HG03060 (cell line): ENCODE measurements around the gene TUBGCP2.
"Not testable (repeated sequence)": the region's sequence is repeated elsewhere in the genome, so short reads cannot be mapped to it uniquely, and the experiment has no call there.

Experiments used
- ATAC-seq: cut with Tn5 transposase; IDR thresholded peaks from one replicate; pipeline ENCODE4 v1.9.1; 2021; ENCODE audit warnings: low read depth, moderate number of reproducible peaks; ENCODE audit not compliant: unreplicated experiment

TUBGCP2 gene

DNA sequence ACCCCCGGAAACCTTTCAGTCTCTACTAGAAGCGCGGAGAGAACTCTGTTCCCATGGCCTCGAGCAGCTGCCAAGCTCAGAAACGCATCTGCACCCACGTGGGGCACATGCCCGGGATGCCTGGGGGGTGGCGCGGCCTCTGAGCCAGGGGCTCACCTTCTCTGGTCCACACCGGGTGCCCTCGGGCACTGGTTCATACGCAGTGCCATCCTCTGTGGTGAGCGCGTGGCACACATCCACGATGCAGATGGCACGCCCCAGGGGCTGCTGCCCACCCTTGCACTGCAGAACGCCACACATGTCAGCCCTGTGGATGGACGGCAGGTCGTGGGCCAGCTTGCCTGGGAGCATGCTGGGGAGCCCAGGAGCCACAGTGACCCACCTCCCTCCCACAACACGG, 38.5 kb downstream of the TUBGCP2 start:
- ATAC-seq = no peak

DNA sequence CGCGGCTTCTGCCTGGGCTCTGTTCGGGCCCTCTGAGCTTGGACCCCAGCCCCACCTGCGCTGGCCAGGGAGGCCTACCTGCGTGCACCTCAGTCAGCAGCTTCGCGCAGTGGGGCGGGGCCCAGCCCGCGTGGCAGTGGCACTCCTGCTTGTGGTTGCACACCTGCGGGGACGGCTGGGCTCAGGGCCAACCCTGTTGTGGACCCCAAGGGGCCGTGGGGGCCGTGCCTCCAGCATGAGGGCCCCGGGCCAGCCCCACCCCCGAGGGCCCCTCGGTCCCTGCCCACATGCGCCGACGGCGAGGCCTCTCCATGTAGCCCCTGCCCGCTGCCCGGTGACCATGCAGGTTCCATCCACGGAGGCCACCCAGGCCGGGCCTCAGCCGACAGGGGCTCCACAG, 39.3 kb downstream of the TUBGCP2 start:
- ATAC-seq = no peak

- no peak for ATAC-seq
These were observed 40.1 kb downstream of the TUBGCP2 start for GRCh38 chr10:133268532-133268931.

GRCh38 chr10:133267829-133268228, 40.8 kb downstream of the TUBGCP2 start:
- ATAC-seq = no peak

- ATAC-seq = no peak
These were observed 41.4 kb downstream of the TUBGCP2 start for GRCh38 chr10:133267293-133267692.

GRCh38 chr10:133266056-133266795, 42.4 kb downstream of the TUBGCP2 start:
- ATAC-seq = no peak

- ATAC-seq = not testable (repeated sequence)
These were observed 43.6 kb downstream of the TUBGCP2 start for GRCh38 chr10:133265052-133265451.

DNA sequence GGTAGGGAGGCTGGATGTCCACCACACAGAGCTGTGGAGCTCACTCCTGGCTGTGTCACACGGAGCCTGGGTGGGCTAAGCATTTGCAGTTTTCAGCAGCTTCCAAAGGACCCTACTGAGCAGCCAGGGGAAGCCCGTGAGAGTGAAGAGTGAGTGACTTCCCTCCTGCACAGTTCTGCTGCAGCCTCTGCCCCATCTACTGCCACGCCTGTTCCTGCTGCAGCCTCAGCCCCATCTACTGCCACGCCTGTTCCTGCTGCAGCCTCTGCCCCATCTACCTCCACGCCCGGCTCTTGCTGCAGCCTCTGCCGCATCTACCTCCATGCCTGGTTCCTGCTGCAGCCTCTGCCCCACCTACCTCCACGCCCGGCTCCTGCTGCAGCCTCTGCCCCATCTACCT, 44.2 kb downstream of the TUBGCP2 start:
- no peak for ATAC-seq

DNA sequence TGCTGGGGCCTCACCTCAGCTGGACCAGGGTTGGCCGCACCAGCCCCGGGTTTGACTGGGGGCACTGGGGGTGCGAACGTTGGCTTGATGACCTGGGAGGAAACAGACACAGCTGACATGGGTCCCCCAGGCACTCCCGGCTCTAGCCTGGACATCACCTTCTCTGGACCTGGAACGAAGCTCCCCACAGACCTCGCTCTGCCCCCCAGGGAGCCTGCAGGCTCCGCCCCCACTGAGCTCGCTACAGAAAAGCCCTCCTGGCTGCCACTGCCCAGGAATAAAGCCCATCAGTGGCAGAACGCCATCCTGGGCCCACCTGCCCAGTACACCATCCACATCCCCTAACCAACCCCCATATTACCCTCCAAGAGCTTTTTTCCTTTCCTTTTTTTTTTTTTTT, 45.0 kb downstream of the TUBGCP2 start:
- ATAC-seq = no peak

GRCh38 chr10:133262696-133263095, 46.0 kb downstream of the TUBGCP2 start:
- no peak for ATAC-seq

- no peak for ATAC-seq
These were observed 46.8 kb downstream of the TUBGCP2 start for GRCh38 chr10:133261726-133262325.

- ATAC-seq = no peak
These were observed 47.6 kb downstream of the TUBGCP2 start for GRCh38 chr10:133260895-133261725.

DNA sequence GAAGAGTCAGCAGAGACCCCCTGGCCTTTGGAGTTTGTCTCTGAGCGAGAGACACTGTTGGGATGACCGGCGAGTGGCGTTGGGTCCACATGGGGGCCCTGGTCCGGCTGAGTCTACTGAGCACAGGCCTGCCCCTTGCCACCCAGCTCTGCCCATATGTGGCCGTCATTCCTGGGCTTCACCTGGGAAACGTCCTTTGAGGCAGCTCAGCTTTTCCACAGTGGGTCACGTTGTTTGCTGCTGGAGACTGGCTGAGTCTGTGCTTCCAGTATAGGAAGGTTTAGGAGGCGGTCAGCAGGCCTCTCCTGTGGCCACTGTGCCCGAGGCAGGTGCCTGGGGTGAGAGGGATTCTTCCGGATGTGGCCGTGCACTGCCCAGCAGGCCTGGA, 49.1 kb downstream of the TUBGCP2 start:
- ATAC-seq = no peak

DNA sequence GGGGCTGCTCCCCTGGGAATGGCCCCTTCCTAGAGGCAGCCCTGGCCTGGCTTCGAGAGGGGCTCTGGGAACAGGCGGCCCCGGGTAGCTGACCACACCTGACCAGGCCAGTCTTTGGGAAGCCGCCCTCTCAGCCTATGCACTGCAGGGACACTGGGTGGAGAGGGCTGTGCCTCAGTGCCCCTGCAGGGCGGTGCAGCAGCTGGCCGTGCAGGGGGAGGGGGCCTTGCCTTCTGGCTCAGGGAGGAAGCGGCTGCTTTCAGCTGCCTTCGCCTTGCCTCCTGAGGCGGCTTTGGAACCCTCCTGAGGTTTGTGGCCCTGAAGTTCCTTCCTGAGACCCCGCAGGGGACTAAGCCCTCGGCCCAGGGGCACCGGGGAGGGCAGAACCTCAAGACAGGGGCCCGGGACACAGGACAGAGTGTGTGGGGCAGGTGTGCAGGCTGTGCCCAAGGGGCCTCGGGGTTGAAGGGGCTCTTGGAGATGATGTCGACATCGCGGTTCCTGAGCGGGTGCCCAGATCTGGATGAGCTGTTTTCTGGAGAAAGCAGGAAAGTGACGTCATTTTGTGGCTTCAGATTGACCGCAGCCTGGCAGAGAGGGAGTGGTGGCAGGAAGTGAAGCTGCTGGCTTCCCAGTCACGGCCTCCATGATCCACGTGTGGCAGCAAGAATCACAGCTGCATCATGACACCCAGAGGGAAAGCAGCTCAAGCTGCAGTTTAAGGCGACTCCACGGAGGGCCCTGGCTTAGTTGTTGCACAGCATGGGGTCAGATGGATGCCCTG, 49.7 kb downstream of the TUBGCP2 start:
- ATAC-seq = no peak

DNA sequence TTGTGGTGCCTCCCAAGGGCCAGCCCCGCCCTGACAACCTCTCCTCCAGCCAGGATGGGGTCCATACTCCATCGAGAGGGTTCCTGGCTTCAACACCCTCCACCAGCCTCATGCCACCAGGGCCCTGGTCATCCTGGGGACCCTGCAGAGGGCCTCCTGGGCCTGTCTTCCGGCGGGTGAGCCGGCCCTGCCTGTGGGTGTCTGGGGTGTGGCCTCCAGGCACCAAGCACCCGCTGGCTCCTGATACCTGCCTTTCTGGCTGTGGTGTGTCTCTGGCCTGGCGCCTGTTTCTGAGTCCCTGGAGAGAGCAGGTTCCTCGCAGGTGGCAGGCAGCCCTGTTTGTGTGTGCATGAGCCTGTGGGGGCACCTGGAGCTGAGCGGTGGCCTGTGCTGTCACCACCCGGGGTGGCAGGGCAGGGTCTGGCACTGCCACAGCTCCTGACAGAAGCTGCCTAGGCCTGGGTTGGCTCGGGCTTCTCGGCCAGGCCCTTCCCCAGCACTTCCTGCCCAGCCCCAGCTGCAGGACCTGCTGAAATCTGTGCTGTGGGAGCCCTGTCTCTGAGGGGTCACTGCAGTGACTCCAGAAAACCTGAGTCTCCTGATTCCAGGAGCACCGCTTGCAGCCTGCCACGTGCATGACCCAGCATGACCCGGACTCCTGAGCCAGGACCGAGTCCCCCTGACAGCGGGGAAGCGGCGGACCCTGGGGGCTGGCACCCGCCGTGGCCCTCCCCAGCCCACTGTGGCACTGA, 50.4 kb downstream of the TUBGCP2 start:
- ATAC-seq = no peak

DNA sequence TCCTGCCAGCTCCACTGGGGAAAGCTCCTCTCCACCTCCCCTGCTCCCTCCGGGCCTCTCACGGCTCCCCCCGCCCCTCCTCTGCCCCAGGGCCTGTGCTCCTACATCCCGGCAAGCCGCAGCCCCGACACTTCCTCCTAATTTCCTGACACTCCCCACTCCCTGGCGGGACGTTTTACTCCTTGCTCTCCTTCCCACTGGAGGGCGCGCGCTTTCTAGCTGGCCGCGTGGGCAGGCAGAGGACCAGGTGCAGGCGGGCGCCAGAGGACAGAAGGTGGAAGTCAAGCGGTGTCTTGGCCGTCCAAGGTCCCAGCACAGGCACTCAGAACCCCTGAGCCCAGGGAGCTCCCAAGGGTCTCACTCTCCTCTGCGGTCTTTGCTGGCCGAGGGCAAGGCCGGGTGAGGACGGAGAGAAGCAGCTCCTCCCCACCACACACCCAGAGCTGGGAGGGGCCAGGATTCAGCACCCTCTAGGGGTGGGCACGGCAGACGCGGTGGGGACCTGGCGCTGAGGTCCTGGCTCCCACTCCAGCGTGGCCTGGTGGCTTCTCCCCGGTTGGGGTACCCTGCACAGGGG, 51.1 kb downstream of the TUBGCP2 start:
- ATAC-seq = no peak

DNA sequence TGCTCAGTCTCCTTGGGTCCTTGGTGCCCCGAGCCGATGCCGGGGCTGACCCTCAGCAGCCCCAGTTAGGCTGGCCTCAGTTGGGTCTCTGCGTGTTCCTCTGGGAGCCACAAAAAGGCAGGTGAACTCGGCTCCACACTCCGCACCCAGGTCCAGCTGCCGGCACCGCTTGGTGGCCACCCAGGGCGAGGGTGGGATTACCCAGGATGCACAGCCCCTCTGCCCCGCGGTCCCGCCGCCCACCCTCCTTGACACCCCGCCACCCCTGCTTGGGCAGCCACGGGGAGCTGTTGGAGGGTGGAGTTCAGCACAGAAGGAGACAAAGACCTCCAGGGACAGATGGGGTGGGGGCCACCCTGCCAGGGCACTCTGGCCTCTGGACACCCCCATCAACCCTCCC, 53.3 kb downstream of the TUBGCP2 start:
- no peak for ATAC-seq

DNA sequence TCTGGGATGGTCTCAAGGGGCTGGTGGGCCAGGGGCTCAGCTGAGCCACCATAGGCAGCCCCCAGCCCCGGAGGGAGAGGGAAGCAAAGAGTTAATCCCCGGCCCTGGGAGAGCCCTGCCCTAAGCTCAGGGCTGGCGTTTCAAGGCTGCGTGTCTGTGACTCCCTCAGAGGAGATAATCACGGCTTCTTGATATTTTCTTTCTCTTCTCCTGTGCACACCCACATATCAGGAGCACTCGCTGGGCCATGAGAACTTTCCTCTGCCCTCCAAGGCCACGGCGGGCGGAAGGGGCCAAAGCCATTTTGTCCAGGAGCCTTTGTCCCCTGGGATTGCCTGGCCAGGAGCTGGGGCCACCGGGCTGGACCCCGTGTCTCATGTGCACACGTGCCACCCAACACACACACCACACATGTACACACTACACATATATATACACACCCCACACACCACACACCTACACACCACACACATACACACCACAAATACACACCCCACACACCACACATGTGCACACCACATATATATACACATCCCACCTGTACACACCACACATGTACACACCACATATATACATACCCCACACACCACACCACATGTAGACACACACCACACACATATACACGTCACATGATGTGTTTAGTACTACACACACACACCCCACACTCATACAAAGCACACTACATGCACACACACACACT, 54.1 kb downstream of the TUBGCP2 start:
- ATAC-seq = no peak

DNA sequence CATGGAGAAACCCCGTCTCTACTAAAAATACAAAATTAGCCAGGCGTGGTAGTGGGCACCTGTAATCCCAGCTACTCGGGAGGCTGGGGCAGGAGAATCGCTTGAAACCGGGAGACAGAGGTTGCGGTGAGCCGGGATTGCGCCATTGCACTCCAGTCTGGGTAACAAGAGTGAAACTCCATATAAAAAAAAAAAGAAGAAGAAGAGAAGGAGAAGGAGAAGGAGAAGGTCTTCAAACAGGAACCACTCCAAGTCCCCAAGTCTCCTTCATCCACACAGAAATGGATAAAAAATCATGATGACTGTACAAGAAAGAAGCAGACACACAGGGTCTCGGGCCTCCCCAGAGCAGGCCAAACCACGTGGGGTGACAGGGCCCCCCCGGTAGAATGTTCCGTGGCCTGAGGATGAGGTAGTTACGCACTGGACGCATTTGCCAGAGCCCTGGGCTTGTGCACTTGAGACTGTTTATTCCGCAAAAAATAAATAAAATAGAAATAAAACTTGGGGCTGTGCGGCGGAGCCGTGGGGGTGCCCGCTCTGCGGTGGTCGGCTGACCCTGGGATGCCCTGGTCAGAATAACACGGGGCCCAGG, 55.2 kb downstream of the TUBGCP2 start:
- ATAC-seq = no peak
